Jurkat, Clone E6-1 (cell line): Measurements from ENCODE around the gene ABCA7.

ENCODE experiments used
- DNase-seq: peaks from one replicate; pipeline ENCODE4 v3.0.0-alpha.2; 2011; ENCODE audit warnings: low read depth, low spot score
- H3K4me3 ChIP-seq: 2 replicates; pipeline ENCODE4 v1.5.1; 2011; ENCODE audit warnings: mild to moderate bottlenecking, low read length, control low read depth, moderate library complexity

Gene ABCA7

GRCh38 chr19:1050989-1051788, 11.3 kb downstream of the ABCA7 start:
- H3K4me3 ChIP-seq, result no peak overlapping the region
- no peak for DNase-seq

- H3K4me3 ChIP-seq, result no peak overlapping the region
- DNase-seq, result no peak
Measured at GRCh38 chr19:1051791-1052190, 11.9 kb downstream of the ABCA7 start.

DNA sequence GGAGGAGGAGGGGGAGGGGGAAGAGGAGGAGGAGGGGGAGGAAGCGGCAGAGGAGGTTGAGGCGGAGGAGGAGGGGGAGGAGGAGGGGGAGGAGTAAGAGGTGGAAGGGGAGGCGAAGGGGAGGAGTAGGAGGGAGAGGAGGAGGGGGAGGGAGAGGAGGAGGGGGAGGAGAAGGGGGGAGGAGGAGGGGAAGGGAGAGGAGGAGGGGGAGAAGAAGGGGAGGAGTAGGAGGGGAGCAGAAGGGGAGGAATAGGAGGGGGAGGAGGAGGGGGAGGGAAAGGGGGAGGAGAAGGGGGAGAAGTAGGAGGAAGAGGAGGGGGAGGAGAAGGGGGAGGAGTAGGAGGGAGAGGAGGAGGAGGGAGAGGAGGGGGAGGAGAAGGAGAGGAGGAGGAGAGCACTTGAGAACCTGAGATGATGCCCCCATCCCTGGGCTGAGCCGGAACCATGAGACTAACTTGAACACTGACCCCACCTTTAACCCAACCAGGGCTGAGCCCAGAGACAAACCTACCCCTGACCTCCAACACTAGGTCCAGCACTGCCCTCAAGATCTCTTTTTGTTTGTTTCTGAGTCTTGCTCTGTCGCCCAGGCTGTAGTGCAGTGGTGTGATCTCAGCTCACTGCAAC, 12.6 kb downstream of the ABCA7 start:
- no peak overlapping the region for H3K4me3 ChIP-seq
- DNase-seq, result no peak

GRCh38 chr19:1053176-1054101, 13.5 kb downstream of the ABCA7 start:
- DNase-seq, result no peak
- H3K4me3 ChIP-seq, result no peak overlapping the region

- H3K4me3 ChIP-seq, result no peak overlapping the region
- DNase-seq, result no peak
Measured at GRCh38 chr19:1054102-1055027, 14.5 kb downstream of the ABCA7 start.

DNA sequence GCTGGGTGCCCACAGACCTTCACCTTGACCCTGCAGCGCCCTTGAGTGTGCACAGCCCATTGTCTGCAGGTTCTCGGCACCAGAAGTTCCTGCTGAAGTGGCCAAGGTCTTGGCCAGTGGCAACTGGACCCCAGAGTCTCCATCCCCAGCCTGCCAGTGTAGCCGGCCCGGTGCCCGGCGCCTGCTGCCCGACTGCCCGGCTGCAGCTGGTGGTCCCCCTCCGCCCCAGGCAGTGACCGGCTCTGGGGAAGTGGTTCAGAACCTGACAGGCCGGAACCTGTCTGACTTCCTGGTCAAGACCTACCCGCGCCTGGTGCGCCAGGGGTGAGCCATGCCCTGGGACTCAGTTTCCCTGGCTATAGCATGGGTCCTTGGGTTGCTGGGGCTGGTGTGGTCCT, 15.1 kb downstream of the ABCA7 start:
- H3K4me3 ChIP-seq, result no peak overlapping the region
- DNase-seq, result no peak

DNA sequence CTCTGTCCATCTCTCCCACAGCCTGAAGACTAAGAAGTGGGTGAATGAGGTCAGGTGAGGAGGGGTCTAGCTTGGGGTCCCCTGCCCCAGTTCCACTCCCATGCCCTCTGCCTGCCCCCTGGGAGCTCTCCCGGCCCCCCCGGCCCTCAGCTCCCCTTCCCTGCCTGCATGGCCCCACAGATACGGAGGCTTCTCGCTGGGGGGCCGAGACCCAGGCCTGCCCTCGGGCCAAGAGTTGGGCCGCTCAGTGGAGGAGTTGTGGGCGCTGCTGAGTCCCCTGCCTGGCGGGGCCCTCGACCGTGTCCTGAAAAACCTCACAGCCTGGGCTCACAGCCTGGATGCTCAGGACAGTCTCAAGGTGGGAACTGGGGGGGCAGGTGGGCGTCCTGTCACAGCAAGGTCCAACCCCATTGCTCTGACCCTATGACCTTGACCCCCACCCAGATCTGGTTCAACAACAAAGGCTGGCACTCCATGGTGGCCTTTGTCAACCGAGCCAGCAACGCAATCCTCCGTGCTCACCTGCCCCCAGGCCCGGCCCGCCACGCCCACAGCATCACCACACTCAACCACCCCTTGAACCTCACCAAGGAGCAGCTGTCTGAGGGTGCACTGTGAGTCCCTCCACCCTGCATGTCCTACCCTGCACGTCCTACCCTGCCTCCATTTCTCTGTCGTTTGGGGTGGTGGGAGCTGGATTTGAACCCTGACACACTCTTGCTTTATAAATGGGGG, 16.1 kb downstream of the ABCA7 start:
- H3K4me3 ChIP-seq, result no peak overlapping the region

GRCh38 chr19:1057176-1057855, 17.4 kb downstream of the ABCA7 start:
- peak; percentile 67 for DNase-seq
- no peak overlapping the region for H3K4me3 ChIP-seq

More for the DNA sequence above, 16.1 kb downstream of the ABCA7 start:
- no peak for DNase-seq

- H3K4me3 ChIP-seq, result no peak overlapping the region
- no peak for DNase-seq
Measured at GRCh38 chr19:1058112-1058511, 18.2 kb downstream of the ABCA7 start.

GRCh38 chr19:1060689-1061088, 20.8 kb downstream of the ABCA7 start:
- no peak for DNase-seq
- H3K4me3 ChIP-seq, result no peak overlapping the region

- H3K4me3 ChIP-seq, result no peak overlapping the region
- DNase-seq, result no peak
Measured at GRCh38 chr19:1061987-1062386, 22.1 kb downstream of the ABCA7 start.

DNA sequence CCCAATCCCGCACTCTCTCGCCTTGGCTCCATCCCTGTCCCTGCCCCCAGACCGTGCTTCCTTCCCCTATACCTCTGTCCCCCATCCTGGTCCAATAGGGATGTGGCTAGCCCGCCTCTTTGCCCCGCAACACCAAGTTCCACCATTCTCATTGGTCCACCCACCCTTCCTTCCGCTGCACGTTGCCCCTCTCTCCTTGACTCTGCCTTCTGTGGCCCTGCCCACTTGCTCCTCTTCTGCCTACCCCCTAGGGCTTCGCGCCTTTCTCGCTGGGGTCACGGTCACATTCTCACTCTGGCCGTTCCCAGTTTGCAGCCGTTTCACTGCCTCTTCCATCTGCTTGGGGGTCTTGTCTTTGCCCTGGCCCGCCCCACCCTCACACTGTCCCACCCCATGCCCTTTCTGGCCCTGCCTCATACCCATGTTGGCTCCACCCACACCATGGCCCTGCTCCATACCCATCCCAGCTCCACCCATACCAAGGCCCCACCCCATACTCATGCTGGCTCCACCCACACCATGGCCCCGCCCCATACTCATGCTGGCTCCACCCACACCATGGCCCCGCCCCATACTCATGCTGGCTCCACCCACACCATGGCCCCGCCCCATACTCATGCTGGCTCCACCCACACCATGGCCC, 22.6 kb downstream of the ABCA7 start:
- no peak for DNase-seq
- H3K4me3 ChIP-seq, result no peak overlapping the region

DNA sequence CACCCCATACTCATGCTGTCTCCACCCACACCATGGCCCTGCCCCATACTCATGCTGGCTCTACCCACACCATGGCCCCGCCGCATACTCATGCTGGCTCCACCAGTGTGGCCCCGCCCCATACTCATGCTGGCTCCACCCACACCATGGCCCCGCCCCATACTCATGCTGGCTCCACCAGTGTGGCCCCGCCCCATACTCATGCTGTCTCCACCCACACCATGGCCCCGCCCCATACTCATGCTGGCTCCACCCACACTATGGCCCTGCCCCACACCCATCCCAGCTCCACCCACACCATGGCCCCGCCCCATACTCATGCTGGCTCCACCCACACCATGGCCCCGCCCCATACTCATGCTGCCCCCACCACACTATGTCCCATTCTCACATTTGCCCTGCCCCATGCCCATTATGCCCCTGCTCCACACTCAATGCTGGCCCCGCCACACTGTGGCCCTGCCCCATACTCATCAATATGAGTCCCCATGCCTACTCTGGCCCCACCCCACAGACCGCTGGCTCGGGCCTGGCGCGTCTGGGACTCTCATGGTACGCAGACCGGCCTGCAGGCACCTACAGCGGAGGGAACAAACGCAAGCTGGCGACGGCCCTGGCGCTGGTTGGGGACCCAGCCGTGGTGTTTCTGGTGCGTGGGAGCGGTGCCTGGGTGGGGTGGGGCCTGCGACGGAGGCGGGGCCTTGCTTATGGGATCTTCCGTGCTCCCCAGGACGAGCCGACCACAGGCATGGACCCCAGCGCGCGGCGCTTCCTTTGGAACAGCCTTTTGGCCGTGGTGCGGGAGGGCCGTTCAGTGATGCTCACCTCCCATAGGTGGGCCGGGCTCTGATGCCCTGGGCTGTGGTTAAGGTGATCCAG, 23.4 kb downstream of the ABCA7 start:
- no peak overlapping the region for H3K4me3 ChIP-seq
- no peak for DNase-seq

DNA sequence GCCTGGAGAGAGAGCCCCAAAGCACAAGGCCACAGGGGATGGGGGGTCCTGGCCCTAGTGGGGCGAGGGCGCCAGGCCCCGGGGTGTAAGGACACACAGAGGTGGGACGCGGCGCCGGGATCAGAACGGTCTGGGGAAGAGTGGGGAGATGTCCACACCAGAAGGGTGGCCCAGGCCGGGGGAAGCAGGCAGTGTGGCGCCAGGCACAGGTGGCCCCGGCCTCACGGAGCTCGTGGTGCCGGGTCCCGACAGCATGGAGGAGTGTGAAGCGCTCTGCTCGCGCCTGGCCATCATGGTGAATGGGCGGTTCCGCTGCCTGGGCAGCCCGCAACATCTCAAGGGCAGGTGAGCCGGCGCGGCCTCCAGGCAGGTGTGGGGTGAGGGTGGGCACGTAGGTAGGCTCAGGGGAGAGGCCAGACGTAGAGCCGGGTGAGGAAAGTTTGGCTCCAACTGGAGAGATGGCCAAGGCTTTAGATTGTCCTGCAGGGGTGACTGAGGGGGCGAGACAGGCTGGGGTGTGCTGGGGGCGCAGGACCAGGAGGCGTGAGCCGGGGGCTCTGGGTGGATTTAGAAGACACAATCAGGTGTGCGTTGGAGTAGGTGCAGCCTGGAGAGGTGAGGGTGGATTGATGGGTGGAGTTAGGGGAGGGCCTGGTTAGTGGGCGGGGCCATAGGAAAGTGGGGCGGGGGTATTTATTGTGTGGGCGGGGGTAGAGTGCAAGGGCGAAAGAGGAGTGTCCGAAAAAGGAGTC, 24.2 kb downstream of the ABCA7 start:
- DNase-seq, result no peak
- no peak overlapping the region for H3K4me3 ChIP-seq
